ENCODE data around the gene NT5DC4. TPM values are rescaled to one million over a fixed set of nuclear protein-coding genes. Genes with fewer than 3 reads are reported as not detected.

Gene NT5DC4
- total RNA-seq, 1 donor from 2014 or later = not detected

- Mint-ChIP-seq H3K4me1 (ENCODE audit: unreplicated experiment) (peaks cover 17% of the 10 kb centered on the region), H3K27ac (peak within 1 kb of the TSS; percentile 91), H3K9me3 (no peaks in the 10 kb centered on the region), H3K4me3 (peak within 1 kb of the TSS; percentile 69), H3K27me3 (no peaks in the 10 kb centered on the region), H3K36me3 (peaks cover 3% of the 10 kb centered on the region)
- DNase-seq (ENCODE audit: extremely low spot score, unreplicated experiment) = no peak
- TF ChIP-seq, protein P1, sequence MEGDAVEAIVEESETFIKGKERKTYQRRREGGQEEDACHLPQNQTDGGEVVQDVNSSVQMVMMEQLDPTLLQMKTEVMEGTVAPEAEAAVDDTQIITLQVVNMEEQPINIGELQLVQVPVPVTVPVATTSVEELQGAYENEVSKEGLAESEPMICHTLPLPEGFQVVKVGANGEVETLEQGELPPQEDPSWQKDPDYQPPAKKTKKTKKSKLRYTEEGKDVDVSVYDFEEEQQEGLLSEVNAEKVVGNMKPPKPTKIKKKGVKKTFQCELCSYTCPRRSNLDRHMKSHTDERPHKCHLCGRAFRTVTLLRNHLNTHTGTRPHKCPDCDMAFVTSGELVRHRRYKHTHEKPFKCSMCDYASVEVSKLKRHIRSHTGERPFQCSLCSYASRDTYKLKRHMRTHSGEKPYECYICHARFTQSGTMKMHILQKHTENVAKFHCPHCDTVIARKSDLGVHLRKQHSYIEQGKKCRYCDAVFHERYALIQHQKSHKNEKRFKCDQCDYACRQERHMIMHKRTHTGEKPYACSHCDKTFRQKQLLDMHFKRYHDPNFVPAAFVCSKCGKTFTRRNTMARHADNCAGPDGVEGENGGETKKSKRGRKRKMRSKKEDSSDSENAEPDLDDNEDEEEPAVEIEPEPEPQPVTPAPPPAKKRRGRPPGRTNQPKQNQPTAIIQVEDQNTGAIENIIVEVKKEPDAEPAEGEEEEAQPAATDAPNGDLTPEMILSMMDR (conservative IDR thresholded peaks at IDR 0.05) = no peak
Observed at GRCh38 chr2:112784199-112785189, 63.7 kb downstream of the NT5DC4 start, which contains the start of gene IL1A. Gene IL1A, minus strand, starts transcription at chr2:112784493. Its CDS starts 723 bp downstream, at chr2:112783770.

GRCh38 chr2:112787294-112787693 lies 66.5 kb downstream of the NT5DC4 start:
- peaks cover 17% of the 10 kb centered on the region for H3K4me1 Mint-ChIP-seq (ENCODE audit: unreplicated experiment)
- H3K9me3 Mint-ChIP-seq = no peaks in the 10 kb centered on the region
- H3K27me3 Mint-ChIP-seq = no peaks in the 10 kb centered on the region
- peaks cover 3% of the 10 kb centered on the region for H3K36me3 Mint-ChIP-seq
- DNase-seq (ENCODE audit: extremely low spot score, unreplicated experiment) = no peak
- no peak overlapping the region for H3K27ac Mint-ChIP-seq
- TF ChIP-seq, protein P1 (conservative IDR thresholded peaks at IDR 0.05) = no peak
- H3K4me3 Mint-ChIP-seq = no peak overlapping the region

GRCh38 chr2:112787729-112788393 lies 67.0 kb downstream of the NT5DC4 start:
- DNase-seq (ENCODE audit: extremely low spot score, unreplicated experiment) = no peak
- TF ChIP-seq, protein P1 (conservative IDR thresholded peaks at IDR 0.05) = no peak
- no peak overlapping the region for H3K4me3 Mint-ChIP-seq
- H3K27me3 Mint-ChIP-seq = no peaks in the 10 kb centered on the region
- H3K36me3 Mint-ChIP-seq = peaks cover 3% of the 10 kb centered on the region
- H3K4me1 Mint-ChIP-seq (ENCODE audit: unreplicated experiment) = peaks cover 14% of the 10 kb centered on the region
- no peaks in the 10 kb centered on the region for H3K9me3 Mint-ChIP-seq
- no peak overlapping the region for H3K27ac Mint-ChIP-seq

DNA sequence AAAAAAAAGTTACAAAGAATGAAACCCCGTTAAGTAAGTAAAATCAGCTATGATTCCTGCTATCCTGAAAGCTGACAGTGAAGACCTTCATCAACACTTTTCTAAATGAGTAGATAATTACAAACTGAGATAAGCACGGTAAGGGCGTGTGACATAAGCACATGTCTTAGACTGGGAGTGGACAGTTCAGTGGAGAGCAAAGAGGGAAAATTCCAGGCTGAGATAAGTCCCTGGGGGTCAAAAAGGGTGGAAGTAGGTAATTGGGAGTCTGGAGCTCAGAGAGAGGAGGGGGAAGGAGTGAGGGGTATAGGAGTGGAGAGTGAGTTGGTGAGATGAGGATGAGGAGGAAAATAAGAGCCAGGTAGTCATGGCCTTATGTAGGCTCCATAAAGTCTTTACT lies 67.8 kb downstream of the NT5DC4 start:
- H3K9me3 Mint-ChIP-seq = no peaks in the 10 kb centered on the region
- H3K4me1 Mint-ChIP-seq (ENCODE audit: unreplicated experiment) = peaks cover 12% of the 10 kb centered on the region
- DNase-seq (ENCODE audit: extremely low spot score, unreplicated experiment) = no peak
- TF ChIP-seq, protein P1 (conservative IDR thresholded peaks at IDR 0.05) = no peak
- H3K36me3 Mint-ChIP-seq = peaks cover 3% of the 10 kb centered on the region
- H3K27ac Mint-ChIP-seq = no peak overlapping the region
- no peaks in the 10 kb centered on the region for H3K27me3 Mint-ChIP-seq
- H3K4me3 Mint-ChIP-seq = no peak overlapping the region

Other genes starting within 250 kb of the NT5DC4 start
- gene TTL, start 238.9 kb upstream of the NT5DC4 start, total RNA-seq (ENCODE audit: low replicate concordance) = 17.4 and 58.6 TPM in 2 replicates
- gene POLR1B, start 178.6 kb upstream of the NT5DC4 start, total RNA-seq (ENCODE audit: low replicate concordance) = 29.3 and 39.9 TPM in 2 replicates
- 25.6 and 33.5 TPM in 2 replicates for gene CHCHD5, start 136.4 kb upstream of the NT5DC4 start, total RNA-seq (ENCODE audit: low replicate concordance)
- 50.3 and 63.9 TPM in 2 replicates for gene SLC20A1, start 75.1 kb upstream of the NT5DC4 start, total RNA-seq (ENCODE audit: low replicate concordance)
- 9.7 and 25.4 TPM in 2 replicates for gene CKAP2L, start 43.6 kb downstream of the NT5DC4 start, total RNA-seq (ENCODE audit: low replicate concordance)
- gene IL1A, start 63.5 kb downstream of the NT5DC4 start, total RNA-seq (ENCODE audit: low replicate concordance) = 0.60 and 1.6 TPM in 2 replicates
- gene IL1B, start 115.8 kb downstream of the NT5DC4 start, total RNA-seq (ENCODE audit: low replicate concordance) = 0.46 and 0.76 TPM in 2 replicates
- not detected in 2 replicates for gene IL37, start 190.1 kb downstream of the NT5DC4 start, total RNA-seq (ENCODE audit: low replicate concordance)